OCI-LY1 (cell line): ENCODE results near the gene ADM2.

Source experiments
- EZH2 ChIP-seq: fragments of 200-600 bp; sonication (generic), shearing (Covaris generic); IDR thresholded peaks from 2 replicates; pipeline ENCODE4 v1.8.0; 2017; ENCODE audit warnings: borderline replicate concordance, mixed run types, mild to moderate bottlenecking, antibody characterized with exemption, low read length, moderate library complexity, mixed read lengths
- TF ChIP-seq, protein P1 (sequence below): fragments of 200-600 bp; sonication (generic), shearing (Covaris generic); IDR thresholded peaks from 2 replicates; pipeline ENCODE4 v1.5.1; 2017; ENCODE audit warnings: mild to moderate bottlenecking, antibody characterized with exemption, low read length, moderate library complexity, mixed read lengths

DNA sequence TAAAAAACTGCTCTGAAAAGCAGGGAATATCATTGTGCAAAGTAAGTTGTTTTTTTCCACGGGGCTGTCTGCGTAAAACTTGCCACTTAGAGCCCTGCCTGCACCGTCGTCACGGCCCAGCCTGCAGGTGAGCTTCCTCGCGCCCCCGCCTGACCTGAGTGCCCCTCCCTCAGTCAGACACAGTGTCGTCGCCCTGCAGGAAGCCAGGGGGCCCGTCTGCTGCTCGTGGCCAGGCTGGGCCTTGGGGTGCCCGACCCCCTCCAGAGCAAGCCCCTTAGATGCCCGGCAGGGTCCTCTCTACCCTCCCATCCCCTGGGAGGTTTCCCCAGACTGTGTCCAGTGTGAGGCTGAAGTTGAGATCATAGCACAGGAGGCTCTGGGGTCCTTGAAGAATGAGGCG lies 38.1 kb upstream of the ADM2 start:
- TF ChIP-seq, protein P1, sequence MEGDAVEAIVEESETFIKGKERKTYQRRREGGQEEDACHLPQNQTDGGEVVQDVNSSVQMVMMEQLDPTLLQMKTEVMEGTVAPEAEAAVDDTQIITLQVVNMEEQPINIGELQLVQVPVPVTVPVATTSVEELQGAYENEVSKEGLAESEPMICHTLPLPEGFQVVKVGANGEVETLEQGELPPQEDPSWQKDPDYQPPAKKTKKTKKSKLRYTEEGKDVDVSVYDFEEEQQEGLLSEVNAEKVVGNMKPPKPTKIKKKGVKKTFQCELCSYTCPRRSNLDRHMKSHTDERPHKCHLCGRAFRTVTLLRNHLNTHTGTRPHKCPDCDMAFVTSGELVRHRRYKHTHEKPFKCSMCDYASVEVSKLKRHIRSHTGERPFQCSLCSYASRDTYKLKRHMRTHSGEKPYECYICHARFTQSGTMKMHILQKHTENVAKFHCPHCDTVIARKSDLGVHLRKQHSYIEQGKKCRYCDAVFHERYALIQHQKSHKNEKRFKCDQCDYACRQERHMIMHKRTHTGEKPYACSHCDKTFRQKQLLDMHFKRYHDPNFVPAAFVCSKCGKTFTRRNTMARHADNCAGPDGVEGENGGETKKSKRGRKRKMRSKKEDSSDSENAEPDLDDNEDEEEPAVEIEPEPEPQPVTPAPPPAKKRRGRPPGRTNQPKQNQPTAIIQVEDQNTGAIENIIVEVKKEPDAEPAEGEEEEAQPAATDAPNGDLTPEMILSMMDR, result no peak
- TF ChIP-seq EZH2, result no peak
